Tibial nerve (tissue), 3 donors: ENCODE results near the gene RUNDC3A.

Source experiments
- POLR2A ChIP-seq, 2 donors: fragments of 450-650 bp; IDR thresholded peaks; one replicate each; pipeline ENCODE4 v1.6.1; 2017; ENCODE audit warnings: antibody characterized with exemption in 2 of 2, mild to moderate bottlenecking in 2 of 2, moderate library complexity in 2 of 2
- TF ChIP-seq, protein P1 (sequence below), 5 experiments: fragments of 200-600 bp in 3 of 5; fragments of 450-650 bp in 2 of 5; sonication (generic) in 3 of 5; IDR thresholded peaks; one replicate each; pipeline ENCODE4 v1.5.1; 2016 to 2019; ENCODE audit warnings: antibody characterized with exemption in 5 of 5, mild to moderate bottlenecking in 3 of 5, moderate library complexity in 2 of 5

DNA sequence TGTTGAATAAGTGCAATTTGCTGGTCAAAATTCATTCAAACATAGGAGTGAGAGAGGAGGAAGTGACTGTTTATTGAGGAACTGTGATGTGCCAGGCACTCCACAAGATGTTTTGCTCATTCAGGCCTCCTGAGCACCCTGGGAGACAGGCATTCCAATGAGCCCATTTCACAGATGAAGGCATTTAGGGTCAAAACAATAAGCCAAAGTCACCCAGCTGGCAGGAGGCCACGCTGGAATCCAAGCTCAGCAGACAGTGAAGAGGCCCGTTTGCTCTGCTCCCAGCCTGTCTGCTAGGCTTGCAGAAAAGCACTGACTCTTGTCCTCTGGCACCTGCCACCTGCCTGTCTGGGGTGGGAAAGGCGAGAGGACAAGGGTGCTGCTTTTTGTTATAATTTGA lies 26.3 kb downstream of the RUNDC3A start:
- TF ChIP-seq, protein P1, sequence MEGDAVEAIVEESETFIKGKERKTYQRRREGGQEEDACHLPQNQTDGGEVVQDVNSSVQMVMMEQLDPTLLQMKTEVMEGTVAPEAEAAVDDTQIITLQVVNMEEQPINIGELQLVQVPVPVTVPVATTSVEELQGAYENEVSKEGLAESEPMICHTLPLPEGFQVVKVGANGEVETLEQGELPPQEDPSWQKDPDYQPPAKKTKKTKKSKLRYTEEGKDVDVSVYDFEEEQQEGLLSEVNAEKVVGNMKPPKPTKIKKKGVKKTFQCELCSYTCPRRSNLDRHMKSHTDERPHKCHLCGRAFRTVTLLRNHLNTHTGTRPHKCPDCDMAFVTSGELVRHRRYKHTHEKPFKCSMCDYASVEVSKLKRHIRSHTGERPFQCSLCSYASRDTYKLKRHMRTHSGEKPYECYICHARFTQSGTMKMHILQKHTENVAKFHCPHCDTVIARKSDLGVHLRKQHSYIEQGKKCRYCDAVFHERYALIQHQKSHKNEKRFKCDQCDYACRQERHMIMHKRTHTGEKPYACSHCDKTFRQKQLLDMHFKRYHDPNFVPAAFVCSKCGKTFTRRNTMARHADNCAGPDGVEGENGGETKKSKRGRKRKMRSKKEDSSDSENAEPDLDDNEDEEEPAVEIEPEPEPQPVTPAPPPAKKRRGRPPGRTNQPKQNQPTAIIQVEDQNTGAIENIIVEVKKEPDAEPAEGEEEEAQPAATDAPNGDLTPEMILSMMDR (IDR thresholded peaks at IDR 0.05) = no peak
- no peak for TF ChIP-seq POLR2A (IDR thresholded peaks at IDR 0.05)
